AG09309 (cell line): ENCODE data around the gene APBB1IP.

ENCODE experiments used
- DNase-seq: peaks from one replicate; pipeline ENCODE4 v3.0.0-alpha.2; 2010; ENCODE audit warnings: low read depth
- H3K4me3 ChIP-seq: 2 replicates; pipeline ENCODE4 v1.5.1; 2011; ENCODE audit warnings: mild to moderate bottlenecking, low read depth, low read length, moderate library complexity; ENCODE audit not compliant: control insufficient read depth
- CTCF ChIP-seq: IDR thresholded peaks from 2 replicates; pipeline ENCODE4 v1.5.1; 2011; ENCODE audit warnings: mild to moderate bottlenecking, low read depth, low read length, inconsistent platforms; ENCODE audit not compliant: insufficient read depth, control insufficient read depth; ENCODE audit errors: missing control alignments

Gene APBB1IP

GRCh38 chr10:26527018-26527417, 88.9 kb downstream of the APBB1IP start:
- no peak for DNase-seq
- no peak for TF ChIP-seq CTCF
- no peak overlapping the region for H3K4me3 ChIP-seq

GRCh38 chr10:26528048-26528447, 89.9 kb downstream of the APBB1IP start:
- no peak for DNase-seq
- no peak for TF ChIP-seq CTCF
- no peak overlapping the region for H3K4me3 ChIP-seq

- no peak for DNase-seq
- no peak overlapping the region for H3K4me3 ChIP-seq
These were observed 90.7 kb downstream of the APBB1IP start for GRCh38 chr10:26528715-26529393.

GRCh38 chr10:26534384-26534783, 96.2 kb downstream of the APBB1IP start:
- H3K4me3 ChIP-seq: no peak overlapping the region
- no peak for TF ChIP-seq CTCF
- no peak for DNase-seq

More at GRCh38 chr10:26528715-26529393, 90.7 kb downstream of the APBB1IP start:
- TF ChIP-seq CTCF: no peak

- H3K4me3 ChIP-seq: no peak overlapping the region
- no peak for DNase-seq
- TF ChIP-seq CTCF: no peak
These were observed 102.5 kb downstream of the APBB1IP start for GRCh38 chr10:26540601-26541000.

- no peak for TF ChIP-seq CTCF
- DNase-seq: no peak
- no peak overlapping the region for H3K4me3 ChIP-seq
These were observed 105.6 kb downstream of the APBB1IP start for GRCh38 chr10:26543567-26544306.
